HepG2 (cell line): ENCODE results near the gene LRP5. TPM values are rescaled to one million over a fixed set of nuclear protein-coding genes. Genes with fewer than 3 reads are reported as not detected.

Experiments
- AGO1 ChIP-seq: fragments of 200-400 bp; formaldehyde crosslinking; IDR thresholded peaks from 2 replicates; pipeline ENCODE4 v1.6.1; 2017; ENCODE audit warnings: mild to moderate bottlenecking, low read depth, low read length, moderate library complexity; ENCODE audit not compliant: poor library complexity, severe bottlenecking
- ATF7-NPFF ChIP-seq: sonication (generic); formaldehyde crosslinking; IDR thresholded peaks from 2 replicates; pipeline ENCODE4 v1.8.1; 2023; ENCODE audit warnings: mild to moderate bottlenecking, low read depth, missing genetic modification reagents, moderate library complexity
- EEA1 ChIP-seq: sonication (generic); formaldehyde crosslinking; IDR thresholded peaks from 2 replicates; pipeline ENCODE4 v1.5.1; 2020; ENCODE audit warnings: mild to moderate bottlenecking, missing genetic modification reagents, borderline replicate concordance
- GZF1 ChIP-seq: sonication (generic); formaldehyde crosslinking; IDR thresholded peaks from 2 replicates; pipeline ENCODE4 v1.5.1; 2020; ENCODE audit warnings: mild to moderate bottlenecking, missing genetic modification reagents
- HMG20B ChIP-seq: conservative IDR thresholded peaks from 2 replicates; pipeline ENCODE4 v1.6.1; 2016; ENCODE audit warnings: missing genetic modification reagents, missing compliant biosample characterization
- NR3C1 ChIP-seq: sonication (generic); formaldehyde crosslinking; IDR thresholded peaks from 2 replicates; pipeline ENCODE4 v1.4.0; 2020; ENCODE audit warnings: missing genetic modification reagents
- SAFB2 ChIP-seq: sonication (generic); formaldehyde crosslinking; IDR thresholded peaks from 2 replicates; pipeline ENCODE4 v1.5.1; 2020; ENCODE audit warnings: missing genetic modification reagents, low read depth, mild to moderate bottlenecking, borderline replicate concordance
- SATB2 ChIP-seq: sonication (generic); formaldehyde crosslinking; IDR thresholded peaks from 2 replicates; pipeline ENCODE4 v1.5.0; 2020; ENCODE audit warnings: missing genetic modification reagents
- WIZ ChIP-seq: sonication (generic); formaldehyde crosslinking; IDR thresholded peaks from 2 replicates; pipeline ENCODE4 v1.5.1; 2020; ENCODE audit warnings: mild to moderate bottlenecking, missing genetic modification reagents
- ZNF598 ChIP-seq: sonication (generic); formaldehyde crosslinking; IDR thresholded peaks from 2 replicates; pipeline ENCODE4 v1.5.1; 2020; ENCODE audit warnings: mild to moderate bottlenecking, missing genetic modification reagents, borderline replicate concordance
- ZNF703 ChIP-seq: sonication (generic); formaldehyde crosslinking; IDR thresholded peaks from 2 replicates; pipeline ENCODE4 v1.5.1; 2020; ENCODE audit warnings: missing genetic modification reagents, mild to moderate bottlenecking, moderate library complexity, borderline replicate concordance
- polyA plus RNA-seq, 8 experiments: library from polyadenylated mRNA; depleted of rRNA in 3 of 8; stranded (reverse) in 7 of 8; unstranded in 1 of 8; fragments of >200 nt; fragmentation: Illumina TruSeq in 4 of 8; extraction: Trizol in 4 of 8; gene quantifications; 2 replicates each; pipeline versions ENCODE4 v1.2.1 to v1.2.3, GENCODE V29; 2011 to 2016; ENCODE audit warnings: low read depth in 4 of 8, missing spikeins in 1 of 8, mixed read lengths in 1 of 8; ENCODE audit not compliant: insufficient read depth in 1 of 8
- total RNA-seq, 5 experiments: library from RNA; depleted of rRNA; stranded (reverse); fragments of >200 nt; fragmentation: Illumina TruSeq; extraction: Trizol; gene quantifications; 2 replicates each; pipeline ENCODE4 v1.2.3, GENCODE V29; 2016; ENCODE audit warnings: low read depth in 1 of 5
- TF ChIP-seq, protein P1 (sequence below): sonication (generic); formaldehyde crosslinking; IDR thresholded peaks from 2 replicates; pipeline ENCODE4 v1.4.0; 2020; ENCODE audit warnings: mild to moderate bottlenecking, missing genetic modification reagents
- TF ChIP-seq, protein P2 (sequence below): sonication (generic); formaldehyde crosslinking; IDR thresholded peaks from 2 replicates; pipeline ENCODE4 v1.4.0; 2020; ENCODE audit warnings: missing genetic modification reagents
- TF ChIP-seq, protein P3 (sequence below): IDR thresholded peaks from 2 replicates; pipeline ENCODE4 v1.6.1; 2016; ENCODE audit warnings: control low read depth

LRP5 gene
- total and polyA plus RNA-seq, 2 of the 13 experiments (the other 11 are each of a cell fraction or from before 2014, with no cell fraction given), result 40.4 to 64.0 TPM

GRCh38 chr11:68459886-68460740 is 147.7 kb downstream of the LRP5 start (continued):
- TF ChIP-seq WIZ (CRISPR knock-in tag) (no peak), SATB2 (CRISPR knock-in tag) (no peak), AGO1 (no peak), HMG20B (CRISPR knock-in tag) (no peak), GZF1 (CRISPR knock-in tag) (no peak), ZNF703 (no peak), SAFB2 (CRISPR knock-in tag) (no peak), ZNF598 (CRISPR knock-in tag) (no peak), ATF7-NPFF (CRISPR knock-in tag) (0 out of 2 replicates have a peak, but pooled peaks have one; percentile 41), NR3C1 (CRISPR knock-in tag) (no peak), EEA1 (CRISPR knock-in tag) (no peak)
- TF ChIP-seq, protein P1, sequence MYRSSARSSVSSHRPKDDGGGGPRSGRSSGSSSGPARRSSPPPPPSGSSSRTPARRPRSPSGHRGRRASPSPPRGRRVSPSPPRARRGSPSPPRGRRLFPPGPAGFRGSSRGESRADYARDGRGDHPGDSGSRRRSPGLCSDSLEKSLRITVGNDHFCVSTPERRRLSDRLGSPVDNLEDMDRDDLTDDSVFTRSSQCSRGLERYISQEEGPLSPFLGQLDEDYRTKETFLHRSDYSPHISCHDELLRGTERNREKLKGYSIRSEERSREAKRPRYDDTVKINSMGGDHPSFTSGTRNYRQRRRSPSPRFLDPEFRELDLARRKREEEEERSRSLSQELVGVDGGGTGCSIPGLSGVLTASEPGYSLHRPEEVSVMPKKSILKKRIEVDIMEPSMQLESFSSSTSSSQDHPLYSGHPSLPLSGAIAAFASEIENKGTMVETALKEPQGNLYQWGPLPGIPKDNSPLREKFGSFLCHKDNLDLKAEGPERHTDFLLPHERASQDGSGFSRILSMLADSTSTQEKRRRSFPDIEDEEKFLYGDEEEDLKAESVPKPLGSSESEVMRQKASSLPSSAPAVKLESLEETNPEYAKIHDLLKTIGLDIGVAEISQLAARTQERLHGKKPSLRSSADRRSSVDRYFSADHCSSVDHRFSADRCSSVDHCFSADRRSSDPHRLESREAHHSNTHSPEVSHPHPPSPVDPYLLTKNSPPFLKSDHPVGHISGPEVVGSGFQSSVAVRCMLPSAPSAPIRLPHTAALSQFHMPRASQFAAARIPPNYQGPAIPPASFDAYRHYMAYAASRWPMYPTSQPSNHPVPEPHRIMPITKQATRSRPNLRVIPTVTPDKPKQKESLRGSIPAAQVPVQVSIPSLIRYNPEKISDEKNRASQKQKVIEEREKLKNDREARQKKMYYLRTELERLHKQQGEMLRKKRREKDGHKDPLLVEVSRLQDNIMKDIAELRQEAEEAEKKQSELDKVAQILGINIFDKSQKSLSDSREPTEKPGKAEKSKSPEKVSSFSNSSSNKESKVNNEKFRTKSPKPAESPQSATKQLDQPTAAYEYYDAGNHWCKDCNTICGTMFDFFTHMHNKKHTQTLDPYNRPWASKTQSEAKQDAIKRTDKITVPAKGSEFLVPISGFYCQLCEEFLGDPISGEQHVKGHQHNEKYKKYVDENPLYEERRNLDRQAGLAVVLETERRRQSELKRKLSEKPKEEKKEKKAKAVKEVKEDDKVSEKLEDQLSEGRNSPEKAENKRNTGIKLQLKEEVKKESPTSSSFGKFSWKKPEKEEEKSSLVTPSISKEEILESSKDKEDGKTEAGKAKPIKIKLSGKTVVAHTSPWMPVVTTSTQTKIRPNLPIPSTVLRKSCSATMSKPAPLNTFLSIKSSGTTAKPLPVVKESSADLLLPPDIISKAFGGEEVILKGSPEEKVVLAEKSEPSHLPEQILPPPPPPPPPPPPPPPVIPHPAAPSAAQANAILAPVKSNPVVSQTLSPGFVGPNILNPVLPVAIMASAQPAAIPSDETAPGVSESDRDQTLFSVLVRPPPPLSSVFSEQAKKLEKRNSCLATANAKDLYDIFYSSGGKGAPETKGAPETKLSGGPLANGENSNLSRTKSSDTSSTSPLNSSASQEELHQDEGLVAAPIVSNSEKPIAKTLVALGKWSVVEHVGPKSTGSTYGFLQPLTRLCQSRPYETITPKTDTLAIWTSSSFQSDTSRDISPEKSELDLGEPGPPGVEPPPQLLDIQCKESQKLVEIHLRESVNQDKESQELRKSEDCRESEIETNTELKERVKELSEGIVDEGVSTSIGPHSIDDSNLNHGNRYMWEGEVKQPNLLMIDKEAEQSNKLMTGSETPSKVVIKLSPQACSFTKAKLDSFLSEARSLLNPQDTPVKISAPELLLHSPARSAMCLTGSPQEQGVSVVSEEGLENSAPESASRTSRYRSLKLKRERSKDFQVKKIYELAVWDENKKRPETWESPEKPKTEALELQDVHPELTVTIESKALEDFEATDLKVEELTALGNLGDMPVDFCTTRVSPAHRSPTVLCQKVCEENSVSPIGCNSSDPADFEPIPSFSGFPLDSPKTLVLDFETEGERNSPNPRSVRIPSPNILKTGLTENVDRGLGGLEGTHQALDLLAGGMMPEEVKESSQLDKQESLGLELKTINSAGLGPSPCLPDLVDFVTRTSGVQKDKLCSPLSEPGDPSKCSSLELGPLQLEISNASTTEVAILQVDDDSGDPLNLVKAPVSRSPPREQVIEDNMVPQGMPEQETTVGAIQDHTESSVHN, result no peak
- TF ChIP-seq, protein P2, sequence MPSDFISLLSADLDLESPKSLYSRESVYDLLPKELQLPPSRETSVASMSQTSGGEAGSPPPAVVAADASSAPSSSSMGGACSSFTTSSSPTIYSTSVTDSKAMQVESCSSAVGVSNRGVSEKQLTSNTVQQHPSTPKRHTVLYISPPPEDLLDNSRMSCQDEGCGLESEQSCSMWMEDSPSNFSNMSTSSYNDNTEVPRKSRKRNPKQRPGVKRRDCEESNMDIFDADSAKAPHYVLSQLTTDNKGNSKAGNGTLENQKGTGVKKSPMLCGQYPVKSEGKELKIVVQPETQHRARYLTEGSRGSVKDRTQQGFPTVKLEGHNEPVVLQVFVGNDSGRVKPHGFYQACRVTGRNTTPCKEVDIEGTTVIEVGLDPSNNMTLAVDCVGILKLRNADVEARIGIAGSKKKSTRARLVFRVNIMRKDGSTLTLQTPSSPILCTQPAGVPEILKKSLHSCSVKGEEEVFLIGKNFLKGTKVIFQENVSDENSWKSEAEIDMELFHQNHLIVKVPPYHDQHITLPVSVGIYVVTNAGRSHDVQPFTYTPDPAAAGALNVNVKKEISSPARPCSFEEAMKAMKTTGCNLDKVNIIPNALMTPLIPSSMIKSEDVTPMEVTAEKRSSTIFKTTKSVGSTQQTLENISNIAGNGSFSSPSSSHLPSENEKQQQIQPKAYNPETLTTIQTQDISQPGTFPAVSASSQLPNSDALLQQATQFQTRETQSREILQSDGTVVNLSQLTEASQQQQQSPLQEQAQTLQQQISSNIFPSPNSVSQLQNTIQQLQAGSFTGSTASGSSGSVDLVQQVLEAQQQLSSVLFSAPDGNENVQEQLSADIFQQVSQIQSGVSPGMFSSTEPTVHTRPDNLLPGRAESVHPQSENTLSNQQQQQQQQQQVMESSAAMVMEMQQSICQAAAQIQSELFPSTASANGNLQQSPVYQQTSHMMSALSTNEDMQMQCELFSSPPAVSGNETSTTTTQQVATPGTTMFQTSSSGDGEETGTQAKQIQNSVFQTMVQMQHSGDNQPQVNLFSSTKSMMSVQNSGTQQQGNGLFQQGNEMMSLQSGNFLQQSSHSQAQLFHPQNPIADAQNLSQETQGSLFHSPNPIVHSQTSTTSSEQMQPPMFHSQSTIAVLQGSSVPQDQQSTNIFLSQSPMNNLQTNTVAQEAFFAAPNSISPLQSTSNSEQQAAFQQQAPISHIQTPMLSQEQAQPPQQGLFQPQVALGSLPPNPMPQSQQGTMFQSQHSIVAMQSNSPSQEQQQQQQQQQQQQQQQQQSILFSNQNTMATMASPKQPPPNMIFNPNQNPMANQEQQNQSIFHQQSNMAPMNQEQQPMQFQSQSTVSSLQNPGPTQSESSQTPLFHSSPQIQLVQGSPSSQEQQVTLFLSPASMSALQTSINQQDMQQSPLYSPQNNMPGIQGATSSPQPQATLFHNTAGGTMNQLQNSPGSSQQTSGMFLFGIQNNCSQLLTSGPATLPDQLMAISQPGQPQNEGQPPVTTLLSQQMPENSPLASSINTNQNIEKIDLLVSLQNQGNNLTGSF, result no peak
- TF ChIP-seq, protein P3, sequence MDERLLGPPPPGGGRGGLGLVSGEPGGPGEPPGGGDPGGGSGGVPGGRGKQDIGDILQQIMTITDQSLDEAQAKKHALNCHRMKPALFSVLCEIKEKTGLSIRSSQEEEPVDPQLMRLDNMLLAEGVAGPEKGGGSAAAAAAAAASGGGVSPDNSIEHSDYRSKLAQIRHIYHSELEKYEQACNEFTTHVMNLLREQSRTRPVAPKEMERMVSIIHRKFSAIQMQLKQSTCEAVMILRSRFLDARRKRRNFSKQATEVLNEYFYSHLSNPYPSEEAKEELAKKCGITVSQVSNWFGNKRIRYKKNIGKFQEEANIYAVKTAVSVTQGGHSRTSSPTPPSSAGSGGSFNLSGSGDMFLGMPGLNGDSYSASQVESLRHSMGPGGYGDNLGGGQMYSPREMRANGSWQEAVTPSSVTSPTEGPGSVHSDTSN (CRISPR knock-in tag), result peak; percentile 92
